Measurements from ENCODE around the gene TTC23.

Gene TTC23

DNA sequence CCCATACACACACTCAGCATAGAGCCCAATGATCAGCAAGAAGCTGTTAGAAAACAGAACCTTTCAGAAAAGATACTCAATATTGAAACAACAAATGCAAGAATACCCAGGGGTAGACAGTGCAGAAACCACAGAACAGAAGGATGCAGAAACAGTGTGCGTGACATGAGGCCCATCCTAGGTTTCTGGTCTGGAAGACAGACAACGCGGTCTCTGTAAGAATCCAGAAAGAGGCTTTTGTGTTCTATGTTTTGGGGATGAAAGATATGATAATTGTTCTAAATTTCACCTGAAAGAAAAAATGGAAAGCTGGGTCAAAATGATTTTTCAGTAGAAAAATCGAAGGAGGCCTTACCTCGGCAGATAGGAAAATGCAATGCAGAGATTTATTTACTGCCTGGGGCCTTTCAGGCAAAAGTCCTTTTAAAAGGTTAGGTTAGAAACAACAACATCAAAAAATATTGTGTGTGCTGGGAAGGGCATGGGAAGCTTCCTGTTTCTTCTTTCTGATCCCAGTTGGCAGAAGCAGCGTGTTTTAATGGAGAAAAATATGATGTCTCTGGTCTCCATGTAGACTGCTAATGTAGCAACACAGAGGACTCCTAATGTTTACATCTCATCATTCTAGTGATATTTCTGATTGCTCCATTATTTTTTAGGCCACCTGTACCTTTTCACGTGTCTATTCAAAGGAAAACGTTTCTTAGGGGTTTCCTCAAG lies 127.5 kb downstream of the TTC23 start:
- H3K27me3 ChIP-seq (ENCODE audit: insufficient read depth, low read length) = no peaks in the 10 kb centered on the region
- no peaks in the 10 kb centered on the region for H3K79me2 ChIP-seq (ENCODE audit: control insufficient read depth, insufficient read depth, low read length, unreplicated experiment)
- peaks cover 18% of the 10 kb centered on the region for H3K4me1 ChIP-seq (ENCODE audit: control insufficient read depth, insufficient read depth, low read length, unreplicated experiment)
- H3K4me3 ChIP-seq (ENCODE audit: low read depth, low read length) = no peak overlapping the region
- H2AFZ ChIP-seq (ENCODE audit: low read length, unreplicated experiment) = no peak overlapping the region
- H3K36me3 ChIP-seq (ENCODE audit: insufficient read depth, low read length) = no peaks in the 10 kb centered on the region
- H3K27ac ChIP-seq (ENCODE audit: low read depth, low read length) = no peak overlapping the region

DNA sequence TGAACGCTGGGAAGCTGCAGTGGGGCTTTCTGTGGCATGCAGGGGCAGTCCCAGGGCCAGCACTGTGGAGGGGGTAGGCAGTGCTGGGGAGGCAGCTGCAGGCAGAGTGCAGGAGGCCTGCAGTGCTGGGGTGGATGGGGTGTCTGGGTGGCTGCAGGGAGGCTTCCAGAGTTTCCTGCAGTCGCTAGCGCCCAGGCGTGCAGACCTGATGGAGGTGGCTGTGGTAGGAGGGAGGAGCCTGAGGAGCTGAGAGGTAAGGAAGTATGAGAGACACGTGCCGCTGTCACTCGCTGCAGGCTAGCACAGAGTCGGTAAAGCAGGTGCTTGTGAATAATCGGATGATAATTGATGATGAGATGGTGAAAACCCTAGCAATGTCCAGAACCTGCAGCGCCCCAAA lies 128.2 kb downstream of the TTC23 start:
- H3K27ac ChIP-seq (ENCODE audit: low read depth, low read length) = no peak overlapping the region
- H3K36me3 ChIP-seq (ENCODE audit: insufficient read depth, low read length) = no peaks in the 10 kb centered on the region
- H3K79me2 ChIP-seq (ENCODE audit: control insufficient read depth, insufficient read depth, low read length, unreplicated experiment) = no peaks in the 10 kb centered on the region
- H2AFZ ChIP-seq (ENCODE audit: low read length, unreplicated experiment) = no peak overlapping the region
- peaks cover 18% of the 10 kb centered on the region for H3K4me1 ChIP-seq (ENCODE audit: control insufficient read depth, insufficient read depth, low read length, unreplicated experiment)
- no peak overlapping the region for H3K4me3 ChIP-seq (ENCODE audit: low read depth, low read length)
- H3K27me3 ChIP-seq (ENCODE audit: insufficient read depth, low read length) = no peaks in the 10 kb centered on the region

DNA sequence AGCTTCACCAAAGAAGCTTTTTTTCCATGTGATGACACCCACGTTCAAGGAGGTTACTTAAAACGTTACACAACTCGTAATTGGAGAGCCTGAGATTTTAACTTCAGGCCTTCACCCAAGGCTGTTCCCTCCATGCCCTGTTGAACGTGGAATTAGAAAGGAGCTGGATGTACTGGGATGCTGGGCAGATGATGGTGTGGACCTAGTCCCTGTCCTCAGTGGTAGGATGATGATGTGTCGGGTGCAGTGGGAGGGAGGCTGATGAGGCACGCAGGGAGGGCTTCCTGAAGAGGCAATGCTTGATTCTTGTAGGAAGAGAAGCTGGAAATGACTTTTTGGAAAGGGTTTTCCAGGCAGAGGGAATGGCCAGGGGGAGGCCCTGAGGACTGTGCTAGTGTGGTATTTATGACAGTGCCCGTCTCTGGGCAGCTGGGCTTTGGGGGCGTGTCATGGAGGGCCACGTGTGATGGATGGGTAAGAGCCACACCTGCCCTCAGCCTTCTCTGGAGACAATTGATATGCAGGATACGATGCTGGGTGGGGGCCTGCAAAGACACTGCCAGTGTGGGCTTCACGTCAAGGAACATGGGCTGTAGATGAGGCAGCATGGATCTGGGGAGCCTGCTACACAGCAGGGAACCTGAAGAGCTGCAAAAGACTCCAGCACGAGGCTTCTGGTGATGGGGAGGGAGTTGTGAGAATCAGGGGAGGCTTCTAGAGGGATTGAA lies 129.2 kb downstream of the TTC23 start:
- Histone ChIP-seq H3K27me3 (ENCODE audit: insufficient read depth, low read length) (no peaks in the 10 kb centered on the region), H3K79me2 (ENCODE audit: control insufficient read depth, insufficient read depth, low read length, unreplicated experiment) (no peaks in the 10 kb centered on the region), H3K36me3 (ENCODE audit: insufficient read depth, low read length) (no peaks in the 10 kb centered on the region), H3K4me3 (ENCODE audit: low read depth, low read length) (no peak overlapping the region), H3K27ac (ENCODE audit: low read depth, low read length) (no peak overlapping the region), H3K4me1 (ENCODE audit: control insufficient read depth, insufficient read depth, low read length, unreplicated experiment) (peaks cover 18% of the 10 kb centered on the region), H2AFZ (ENCODE audit: low read length, unreplicated experiment) (no peak overlapping the region)

DNA sequence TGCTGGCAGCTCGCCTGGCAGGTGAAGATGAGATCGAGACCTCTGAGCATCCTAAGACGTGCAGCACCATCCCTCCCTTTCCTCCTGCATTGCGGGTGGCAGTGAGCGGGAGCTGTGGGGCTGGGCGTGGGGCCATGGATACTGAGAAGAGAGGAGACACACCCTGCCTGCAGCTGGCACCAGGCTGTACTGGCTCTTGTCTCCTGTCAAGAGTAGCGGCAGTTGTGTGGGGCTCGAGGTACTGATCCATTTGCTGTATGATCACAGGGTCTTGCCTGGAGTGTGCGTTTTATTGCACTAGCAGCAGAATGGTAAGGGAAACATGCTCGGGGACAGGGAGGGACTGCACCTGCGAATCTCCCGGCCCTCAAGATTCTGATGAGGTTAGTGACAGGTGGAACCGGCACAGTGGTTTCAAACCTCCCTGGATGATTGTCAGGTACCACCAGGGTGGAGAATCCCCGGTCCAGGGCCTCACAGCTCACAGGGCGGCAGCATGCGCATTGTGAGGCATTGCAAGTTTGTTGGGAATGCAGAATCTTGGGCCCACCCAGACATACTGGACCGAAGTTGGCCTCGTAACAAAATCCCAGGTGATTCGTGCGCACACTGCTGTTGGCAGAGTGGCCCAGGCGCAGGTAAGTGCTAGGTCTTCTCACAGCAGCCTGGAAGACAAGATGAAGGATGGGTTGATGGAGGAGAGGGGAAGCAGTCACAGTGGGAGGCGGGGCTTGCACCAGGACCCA lies 130.4 kb downstream of the TTC23 start:
- no peaks in the 10 kb centered on the region for H3K27me3 ChIP-seq (ENCODE audit: insufficient read depth, low read length)
- no peak overlapping the region for H3K27ac ChIP-seq (ENCODE audit: low read depth, low read length)
- H3K4me3 ChIP-seq (ENCODE audit: low read depth, low read length) = no peak overlapping the region
- H3K36me3 ChIP-seq (ENCODE audit: insufficient read depth, low read length) = no peaks in the 10 kb centered on the region
- no peaks in the 10 kb centered on the region for H3K79me2 ChIP-seq (ENCODE audit: control insufficient read depth, insufficient read depth, low read length, unreplicated experiment)
- peaks cover 7% of the 10 kb centered on the region for H3K4me1 ChIP-seq (ENCODE audit: control insufficient read depth, insufficient read depth, low read length, unreplicated experiment)
- no peak overlapping the region for H2AFZ ChIP-seq (ENCODE audit: low read length, unreplicated experiment)

DNA sequence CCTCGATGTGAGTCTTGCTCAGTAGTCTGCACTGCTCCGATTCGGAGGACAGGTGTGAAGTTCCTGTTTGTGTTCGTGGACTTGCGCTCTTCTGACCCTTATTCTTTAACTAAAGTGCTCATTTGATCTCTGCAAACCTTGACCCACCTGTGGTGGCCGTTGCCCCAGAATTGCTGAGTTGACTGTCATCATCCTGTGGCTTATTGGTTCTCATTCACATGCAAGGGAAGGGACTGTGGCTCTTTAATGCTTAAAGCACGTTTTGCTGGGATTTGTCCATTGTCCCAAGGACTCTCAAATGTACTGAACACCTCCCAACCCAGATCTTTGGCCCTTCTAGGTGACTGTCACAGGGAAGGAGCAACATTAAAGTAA lies 131.1 kb downstream of the TTC23 start:
- no peaks in the 10 kb centered on the region for H3K27me3 ChIP-seq (ENCODE audit: insufficient read depth, low read length)
- no peak overlapping the region for H3K4me3 ChIP-seq (ENCODE audit: low read depth, low read length)
- H3K4me1 ChIP-seq (ENCODE audit: control insufficient read depth, insufficient read depth, low read length, unreplicated experiment) = peaks cover 5% of the 10 kb centered on the region
- H3K27ac ChIP-seq (ENCODE audit: low read depth, low read length) = no peak overlapping the region
- H3K36me3 ChIP-seq (ENCODE audit: insufficient read depth, low read length) = no peaks in the 10 kb centered on the region
- H2AFZ ChIP-seq (ENCODE audit: low read length, unreplicated experiment) = no peak overlapping the region
- H3K79me2 ChIP-seq (ENCODE audit: control insufficient read depth, insufficient read depth, low read length, unreplicated experiment) = no peaks in the 10 kb centered on the region

DNA sequence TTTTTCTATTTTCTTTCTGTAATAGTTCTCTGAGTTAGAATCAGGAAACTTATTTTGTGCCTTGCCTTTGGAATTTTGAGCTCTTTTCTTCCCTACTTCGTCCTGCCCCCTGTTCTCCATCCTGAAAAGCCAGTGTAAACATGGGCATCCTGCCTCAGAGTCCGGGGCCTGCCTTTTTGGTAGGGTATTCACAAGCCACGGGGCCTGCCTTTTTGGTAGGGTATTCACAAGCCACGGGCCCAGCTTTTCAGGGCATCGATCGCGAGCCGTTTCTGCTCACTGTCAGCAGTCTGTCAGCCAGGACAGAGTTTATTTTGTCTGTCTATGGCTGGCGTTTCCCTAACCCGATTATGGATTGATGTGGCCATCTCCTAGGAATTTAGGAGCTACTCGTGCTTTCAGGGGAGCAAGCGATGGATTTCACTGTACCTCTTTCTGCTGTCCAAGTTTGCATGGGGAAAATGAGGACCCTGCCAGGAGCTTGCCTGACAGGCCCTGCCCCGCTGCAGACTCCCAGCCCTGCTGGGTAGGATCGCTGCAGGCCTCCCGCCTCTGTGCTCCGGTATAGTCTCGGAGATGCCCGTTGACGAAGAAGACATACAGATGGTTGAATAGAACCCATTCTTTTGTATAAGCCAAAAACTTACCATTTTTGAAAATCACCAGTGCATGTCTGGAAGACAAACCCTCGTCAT lies 131.7 kb downstream of the TTC23 start:
- Histone ChIP-seq H3K4me1 (ENCODE audit: control insufficient read depth, insufficient read depth, low read length, unreplicated experiment) (no peaks in the 10 kb centered on the region), H2AFZ (ENCODE audit: low read length, unreplicated experiment) (no peak overlapping the region), H3K27ac (ENCODE audit: low read depth, low read length) (no peak overlapping the region), H3K4me3 (ENCODE audit: low read depth, low read length) (no peak overlapping the region), H3K27me3 (ENCODE audit: insufficient read depth, low read length) (no peaks in the 10 kb centered on the region), H3K79me2 (ENCODE audit: control insufficient read depth, insufficient read depth, low read length, unreplicated experiment) (no peaks in the 10 kb centered on the region), H3K36me3 (ENCODE audit: insufficient read depth, low read length) (no peaks in the 10 kb centered on the region)

DNA sequence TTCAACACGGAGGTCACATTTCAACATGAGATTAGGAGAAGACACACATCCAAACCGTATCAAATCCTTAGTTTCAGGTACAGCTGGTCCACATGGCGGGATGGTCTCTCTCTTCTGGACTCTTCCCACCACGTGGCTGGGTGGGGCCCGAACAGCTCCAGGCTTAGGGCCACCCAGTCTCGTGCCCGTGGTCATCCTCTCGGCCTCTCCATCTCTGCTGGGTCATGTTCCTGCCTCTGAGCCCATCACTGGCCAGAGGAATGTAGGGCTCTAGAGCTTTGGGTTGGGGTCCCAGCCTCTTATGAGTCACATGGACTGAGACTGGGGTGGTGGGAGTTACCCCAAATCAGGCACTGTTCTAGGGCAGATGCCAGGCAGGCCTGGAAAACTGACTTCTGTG lies 132.3 kb downstream of the TTC23 start:
- no peaks in the 10 kb centered on the region for H3K79me2 ChIP-seq (ENCODE audit: control insufficient read depth, insufficient read depth, low read length, unreplicated experiment)

DNA sequence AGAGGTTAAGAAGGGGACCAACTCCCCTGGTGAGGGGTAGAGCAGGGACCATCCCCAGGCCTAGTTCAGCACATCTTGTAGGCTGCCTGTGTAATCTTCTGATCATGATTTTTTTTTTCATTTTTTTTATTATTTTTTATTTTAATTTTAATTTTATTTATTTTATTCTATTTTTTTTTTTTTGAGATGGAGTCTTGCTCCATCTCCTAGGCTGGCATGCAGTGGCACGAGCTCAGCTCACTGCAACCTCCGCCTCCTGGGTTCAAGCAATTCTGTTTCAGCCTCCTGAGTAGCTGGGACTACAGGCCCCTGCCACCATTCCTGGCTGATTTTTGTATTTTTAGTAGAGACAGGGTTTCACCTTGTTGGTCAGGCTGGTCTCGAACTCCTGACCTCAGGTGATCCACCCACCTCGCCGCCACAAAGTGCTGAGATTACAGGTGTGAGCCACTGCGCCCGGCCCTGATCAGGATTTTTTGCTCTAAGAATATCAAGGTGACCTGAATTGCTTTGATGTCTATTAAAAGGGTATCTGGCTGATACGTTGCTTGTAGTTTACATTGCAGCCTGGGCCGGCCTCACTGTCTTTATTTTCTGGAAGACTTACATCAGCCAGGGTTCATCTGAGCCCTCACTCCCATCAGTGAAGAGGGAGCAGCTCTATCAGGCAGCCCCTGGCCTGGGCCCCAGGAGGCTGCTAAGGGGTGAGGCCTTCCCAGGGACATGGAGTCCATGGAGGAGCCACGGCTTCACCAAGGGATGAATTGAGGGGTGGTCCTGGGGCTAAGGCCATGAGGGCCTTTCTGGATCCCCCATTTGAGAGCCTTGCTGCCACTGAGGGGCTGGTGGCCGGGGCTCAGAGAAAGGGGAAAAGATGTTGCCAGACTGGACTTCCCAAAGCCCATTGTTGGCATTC lies 133.8 kb downstream of the TTC23 start:
- Histone ChIP-seq H3K27ac (ENCODE audit: low read depth, low read length) (no peak overlapping the region), H2AFZ (ENCODE audit: low read length, unreplicated experiment) (no peak overlapping the region), H3K79me2 (ENCODE audit: control insufficient read depth, insufficient read depth, low read length, unreplicated experiment) (no peaks in the 10 kb centered on the region), H3K4me1 (ENCODE audit: control insufficient read depth, insufficient read depth, low read length, unreplicated experiment) (no peaks in the 10 kb centered on the region), H3K27me3 (ENCODE audit: insufficient read depth, low read length) (no peaks in the 10 kb centered on the region), H3K36me3 (ENCODE audit: insufficient read depth, low read length) (no peaks in the 10 kb centered on the region), H3K4me3 (ENCODE audit: low read depth, low read length) (no peak overlapping the region)

More for the DNA sequence above, 132.3 kb downstream of the TTC23 start:
- Histone ChIP-seq H3K4me1 (ENCODE audit: control insufficient read depth, insufficient read depth, low read length, unreplicated experiment) (no peaks in the 10 kb centered on the region), H2AFZ (ENCODE audit: low read length, unreplicated experiment) (no peak overlapping the region), H3K27ac (ENCODE audit: low read depth, low read length) (no peak overlapping the region), H3K4me3 (ENCODE audit: low read depth, low read length) (no peak overlapping the region), H3K27me3 (ENCODE audit: insufficient read depth, low read length) (no peaks in the 10 kb centered on the region), H3K36me3 (ENCODE audit: insufficient read depth, low read length) (no peaks in the 10 kb centered on the region)

DNA sequence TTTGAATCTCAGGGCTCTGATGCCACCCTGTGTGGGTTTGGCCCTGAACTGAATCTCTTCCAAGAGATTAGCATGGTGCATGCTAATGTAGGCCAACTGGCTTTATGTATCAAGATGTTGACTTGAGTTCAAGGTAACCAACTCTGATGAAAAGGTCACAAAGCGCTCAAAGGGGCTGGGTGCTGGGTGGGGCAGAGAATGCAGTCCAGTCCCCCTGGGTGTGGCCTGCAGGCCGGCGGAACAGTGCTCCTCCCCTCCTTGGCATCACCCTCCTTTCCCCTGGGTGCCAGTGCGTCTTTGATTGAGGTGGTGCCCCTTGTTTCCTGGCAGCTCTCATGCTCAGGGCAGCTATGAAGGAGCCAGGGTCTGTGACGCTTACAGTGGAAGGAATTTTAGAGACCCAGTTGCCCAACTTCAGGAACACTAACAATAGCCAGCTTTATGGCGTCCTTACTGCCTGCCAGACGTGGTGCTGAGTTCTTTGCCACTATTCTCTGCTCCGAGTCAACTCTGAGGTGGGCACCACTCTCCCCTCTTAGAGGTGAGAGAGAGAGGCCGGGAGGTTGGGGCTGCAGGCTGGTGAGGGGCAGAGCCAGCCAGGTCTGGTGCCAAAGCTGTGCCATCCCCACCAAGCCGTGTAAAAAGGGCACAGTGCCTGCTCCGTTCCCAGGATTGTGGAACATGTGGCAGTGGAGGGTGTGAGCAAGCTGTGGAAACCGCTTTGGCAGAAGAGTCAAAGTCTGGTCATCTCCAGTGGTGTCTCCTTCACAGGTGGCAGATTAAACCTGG lies 134.7 kb downstream of the TTC23 start:
- Histone ChIP-seq H3K79me2 (ENCODE audit: control insufficient read depth, insufficient read depth, low read length, unreplicated experiment) (no peaks in the 10 kb centered on the region), H3K36me3 (ENCODE audit: insufficient read depth, low read length) (no peaks in the 10 kb centered on the region), H2AFZ (ENCODE audit: low read length, unreplicated experiment) (no peak overlapping the region), H3K27me3 (ENCODE audit: insufficient read depth, low read length) (no peaks in the 10 kb centered on the region), H3K4me3 (ENCODE audit: low read depth, low read length) (no peak overlapping the region), H3K27ac (ENCODE audit: low read depth, low read length) (no peak overlapping the region), H3K4me1 (ENCODE audit: control insufficient read depth, insufficient read depth, low read length, unreplicated experiment) (no peaks in the 10 kb centered on the region)
